Hematopoietic multipotent progenitor cell treated with erythropoietin and hydrocortisone succinate and interleukin-3 and kit ligand, for 17 days (in vitro differentiated cells): ENCODE data around the gene CR2.

Source experiments
- DNase-seq: peaks from one replicate; pipeline ENCODE4 v3.0.0-alpha.2; 2015; ENCODE audit warnings: low spot score

The CR2 gene

DNA sequence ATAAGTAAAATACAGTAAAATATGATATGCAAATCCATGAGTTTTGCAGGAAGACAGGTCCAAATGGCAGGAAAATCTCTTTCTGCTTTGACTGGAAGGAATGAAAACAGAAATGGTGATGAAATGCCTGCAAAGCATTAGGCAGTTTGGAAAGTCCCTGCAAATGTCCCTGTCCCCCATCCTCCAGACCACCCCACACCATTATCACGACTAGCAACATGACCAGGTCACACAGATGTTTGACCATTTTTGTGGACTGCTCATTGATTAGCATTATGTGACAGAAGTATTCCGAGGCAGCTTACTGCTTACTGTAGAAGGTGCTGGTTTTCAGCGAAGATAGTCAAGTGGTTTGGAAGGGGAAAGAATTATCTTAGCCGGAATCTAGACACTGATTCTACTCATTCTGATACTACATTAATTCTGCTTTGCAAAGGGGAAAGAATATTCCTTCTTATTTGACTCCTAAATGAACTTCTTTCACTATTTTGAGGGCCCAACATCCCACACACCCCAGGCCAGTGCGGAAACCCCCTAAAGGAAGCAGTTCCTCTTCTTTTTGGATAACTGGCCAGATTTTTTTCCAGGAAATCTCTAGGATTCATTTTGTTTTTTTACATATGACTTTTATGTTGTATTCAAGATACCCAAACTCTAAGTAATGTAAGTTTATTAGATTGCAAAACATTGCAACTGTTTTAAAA is 9.5 kb upstream of the CR2 start:
- DNase-seq: no peak

DNA sequence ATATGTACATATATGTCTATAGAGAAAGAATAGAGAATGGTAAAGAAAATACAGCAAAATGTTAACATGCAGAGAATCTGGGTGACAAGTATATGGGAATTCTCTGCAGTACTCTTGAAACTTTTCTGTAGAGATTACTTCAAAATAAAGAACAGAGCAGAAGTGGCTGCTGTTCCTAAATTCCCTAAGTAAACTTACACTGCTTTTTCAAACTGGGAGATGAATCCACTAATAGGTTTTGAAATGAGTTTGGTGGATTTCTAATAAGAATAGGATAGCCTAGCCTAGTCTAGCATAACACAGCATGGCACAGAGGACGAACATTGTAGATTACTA is 450 bp upstream of the CR2 start:
- no peak for DNase-seq

DNA sequence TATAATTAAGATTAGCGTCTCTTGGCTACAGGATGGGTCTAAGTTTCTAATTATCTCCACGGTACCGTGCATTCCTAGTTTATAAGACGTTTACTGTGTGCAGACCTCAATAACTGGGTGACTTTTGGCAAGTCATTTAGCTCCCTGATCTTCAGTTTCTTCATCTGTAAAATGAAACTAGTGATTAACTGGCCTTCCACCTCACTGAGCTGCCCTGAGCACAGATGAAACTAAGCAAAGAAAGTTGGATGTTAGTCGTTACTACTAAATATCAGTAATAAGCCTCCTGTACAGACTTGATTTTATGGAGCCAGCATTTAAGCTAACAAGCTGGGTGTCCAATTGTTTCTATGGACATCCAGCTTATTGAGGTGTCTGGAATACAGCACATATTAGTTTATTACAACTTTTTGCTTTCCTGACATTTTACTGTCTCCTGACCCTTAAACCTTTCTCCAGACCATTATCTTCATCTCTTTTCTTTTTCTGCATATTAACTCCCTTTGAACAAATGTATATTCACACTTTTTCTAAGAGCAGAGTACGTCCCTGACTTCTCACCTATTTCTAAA is 1.1 kb downstream of the CR2 start:
- DNase-seq: no peak

DNA sequence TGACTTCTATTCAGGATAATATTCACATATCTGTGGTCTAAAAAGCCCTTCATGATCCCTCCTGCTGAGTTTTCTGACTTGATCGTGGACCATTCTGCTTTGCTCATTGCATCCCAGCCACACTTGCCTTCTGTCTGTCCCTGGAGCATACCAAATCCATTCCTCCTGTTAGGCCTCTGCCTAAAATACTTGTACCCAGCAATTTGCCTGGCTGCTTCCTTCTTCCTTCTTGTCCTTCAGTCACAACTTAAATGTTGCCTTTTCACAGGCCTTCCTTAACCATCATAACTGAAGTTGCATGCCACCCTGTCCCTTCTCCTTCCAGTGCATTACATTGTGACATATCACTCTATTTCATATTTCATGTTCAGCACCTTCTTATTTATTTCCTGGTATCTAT is 4.3 kb downstream of the CR2 start:
- DNase-seq: no peak

DNA sequence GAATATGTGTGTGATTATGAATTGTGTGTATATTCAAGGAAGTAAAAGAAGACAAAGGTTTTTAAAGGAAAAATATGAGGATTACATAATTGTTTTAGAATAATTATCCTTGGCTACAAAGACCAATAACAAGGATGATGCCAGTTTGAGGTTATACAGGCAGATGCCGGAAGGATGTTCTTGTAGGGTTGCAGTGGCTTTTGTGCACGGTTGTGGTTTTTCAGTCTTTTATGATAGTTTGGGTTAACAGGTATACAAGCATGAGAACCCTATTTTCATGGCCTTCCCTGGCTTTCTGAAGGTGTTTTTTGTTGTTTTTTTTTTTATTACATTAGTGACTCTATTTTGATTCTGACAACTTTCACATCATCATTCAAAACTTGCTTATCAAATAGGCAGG is 4.9 kb downstream of the CR2 start:
- DNase-seq: no peak

DNA sequence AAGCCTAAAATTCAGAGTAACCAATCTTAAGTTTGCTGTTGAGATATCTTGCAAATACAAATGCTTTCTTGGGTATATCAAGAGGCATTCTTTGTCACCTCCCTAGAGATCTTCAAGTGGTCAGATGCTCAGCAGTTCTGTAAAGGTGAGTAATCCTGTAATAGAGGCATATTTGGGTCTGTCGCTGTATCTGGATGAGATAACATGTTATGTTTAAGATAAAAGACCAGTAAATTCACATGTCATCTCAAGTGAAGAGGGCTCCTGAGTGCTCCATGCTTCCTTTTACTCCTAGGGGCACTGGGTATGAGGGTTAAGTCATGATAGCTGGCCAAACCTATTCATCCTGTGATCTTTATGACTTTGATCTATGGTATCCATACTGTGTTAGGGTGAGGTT is 7.5 kb downstream of the CR2 start:
- no peak for DNase-seq

- no peak for DNase-seq
Observed at GRCh38 chr1:207462535-207462934, 8.4 kb downstream of the CR2 start.

DNA sequence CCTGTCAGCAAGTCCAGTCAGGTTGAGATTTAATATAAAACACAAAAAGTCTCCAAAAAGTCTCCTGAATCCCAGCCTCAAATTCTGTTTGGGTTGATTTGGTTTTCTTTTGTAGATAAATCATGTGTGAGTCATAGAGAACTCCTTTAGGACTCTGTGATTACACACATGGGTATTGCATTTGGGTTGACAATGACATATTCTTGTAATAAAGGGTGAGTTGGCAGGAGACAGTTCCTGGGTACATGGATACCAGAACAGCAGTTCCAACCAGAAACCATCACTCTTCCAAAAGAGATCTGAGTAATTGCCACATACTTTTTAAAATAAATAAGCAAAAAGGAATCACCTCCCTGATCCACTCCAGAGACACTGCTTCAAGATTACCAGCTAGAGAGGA is 8.9 kb downstream of the CR2 start:
- DNase-seq: no peak

GRCh38 chr1:207463571-207463970 is 9.4 kb downstream of the CR2 start:
- DNase-seq: no peak

DNA sequence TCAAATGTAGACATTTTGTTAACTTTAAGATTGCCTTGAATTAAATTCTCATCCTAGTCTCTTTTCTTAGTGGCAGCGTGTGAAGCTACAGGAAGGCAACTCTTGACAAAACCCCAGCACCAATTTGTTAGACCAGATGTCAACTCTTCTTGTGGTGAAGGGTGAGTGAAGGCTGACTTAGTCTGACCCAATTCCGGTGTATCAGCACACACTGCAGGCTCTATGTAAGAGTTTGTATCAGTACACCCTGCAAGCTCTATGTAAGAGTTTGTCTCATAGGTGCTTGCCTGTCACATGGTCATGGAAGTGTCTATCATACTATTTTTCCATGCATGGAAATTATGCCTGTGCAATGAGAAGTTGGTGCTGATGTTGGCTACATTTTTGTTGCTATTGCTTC is 16.8 kb downstream of the CR2 start:
- no peak for DNase-seq

- no peak for DNase-seq
Observed at GRCh38 chr1:207474210-207474609, 20.1 kb downstream of the CR2 start.

DNA sequence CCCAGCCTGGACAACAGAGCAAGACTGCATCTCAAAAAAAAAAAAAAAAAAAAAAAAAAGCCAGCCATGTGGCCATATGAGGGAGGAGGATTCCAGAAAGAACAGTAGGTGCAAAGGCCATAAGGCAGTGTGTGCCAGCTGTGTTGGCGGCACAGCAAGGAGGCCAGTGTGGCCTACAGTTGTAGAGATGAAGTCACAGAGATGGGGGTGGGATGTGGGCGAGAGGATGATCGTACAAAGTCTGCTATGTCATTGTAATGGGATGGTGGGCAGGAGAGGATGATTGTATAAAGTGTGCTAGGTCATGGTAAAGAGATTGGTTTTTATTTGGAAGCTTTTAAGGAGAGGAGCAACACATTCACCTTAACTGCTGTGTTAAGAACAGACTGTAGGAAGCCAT is 32.1 kb downstream of the CR2 start:
- no peak for DNase-seq

DNA sequence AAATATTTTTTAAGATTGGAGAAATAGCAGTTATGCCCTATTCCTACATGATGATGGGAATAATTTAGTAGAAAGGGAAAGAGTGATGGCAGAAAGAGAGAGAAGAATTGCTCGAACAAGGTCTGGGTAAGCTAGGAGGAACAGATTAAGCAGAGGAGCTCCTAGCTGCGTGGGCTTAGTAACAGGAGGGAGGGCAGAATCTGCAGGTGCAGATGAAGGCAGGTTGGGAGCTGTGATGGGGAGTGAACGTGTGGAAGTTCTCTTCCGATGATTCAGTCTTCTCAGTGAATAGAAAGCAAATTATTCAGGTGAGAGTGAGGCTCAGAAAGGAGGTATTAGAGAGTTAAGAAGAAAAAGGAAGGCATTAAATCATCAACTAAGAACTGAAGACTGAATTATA is 33.5 kb downstream of the CR2 start:
- no peak for DNase-seq

- DNase-seq: no peak
Observed at GRCh38 chr1:207493212-207493611, 39.1 kb downstream of the CR2 start.

DNA sequence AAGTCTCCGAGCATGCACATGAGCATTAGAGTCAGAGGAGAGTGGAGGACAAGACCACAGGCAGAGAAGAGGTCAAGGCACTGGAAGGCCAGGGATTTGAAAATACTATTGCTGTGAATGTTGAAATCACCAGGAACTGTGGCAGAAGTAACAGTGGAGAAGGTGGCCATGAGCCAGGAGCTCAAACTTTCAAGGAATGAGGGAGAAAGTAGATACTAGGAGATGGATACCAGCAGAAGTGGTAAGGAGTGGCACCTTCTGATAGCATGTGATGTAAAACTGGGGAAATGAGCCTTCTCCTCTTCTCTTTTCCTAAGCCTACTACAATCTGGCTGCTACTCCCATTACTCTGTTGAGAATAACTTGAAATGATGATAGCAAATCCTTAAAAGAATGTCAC is 40.0 kb downstream of the CR2 start:
- no peak for DNase-seq

DNA sequence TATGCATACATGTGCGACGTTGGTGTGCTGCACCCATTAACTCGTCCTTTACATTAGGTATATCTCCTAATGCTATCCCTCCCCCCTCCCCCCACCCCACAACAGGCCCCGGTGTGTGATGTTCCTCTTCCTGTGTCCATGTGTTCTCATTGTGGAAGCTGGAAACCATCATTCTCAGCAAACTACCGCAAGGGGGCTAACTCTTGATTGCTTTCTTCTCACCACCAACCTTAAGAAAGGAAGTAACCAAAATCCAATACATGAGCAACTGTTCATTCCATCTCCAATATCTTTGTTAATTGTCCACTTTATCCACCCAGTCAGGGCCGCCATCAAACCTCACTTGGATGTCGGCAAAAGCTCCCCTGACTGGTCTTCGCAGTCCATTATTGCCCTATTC is 41.2 kb downstream of the CR2 start:
- DNase-seq: peak; percentile 39

DNA sequence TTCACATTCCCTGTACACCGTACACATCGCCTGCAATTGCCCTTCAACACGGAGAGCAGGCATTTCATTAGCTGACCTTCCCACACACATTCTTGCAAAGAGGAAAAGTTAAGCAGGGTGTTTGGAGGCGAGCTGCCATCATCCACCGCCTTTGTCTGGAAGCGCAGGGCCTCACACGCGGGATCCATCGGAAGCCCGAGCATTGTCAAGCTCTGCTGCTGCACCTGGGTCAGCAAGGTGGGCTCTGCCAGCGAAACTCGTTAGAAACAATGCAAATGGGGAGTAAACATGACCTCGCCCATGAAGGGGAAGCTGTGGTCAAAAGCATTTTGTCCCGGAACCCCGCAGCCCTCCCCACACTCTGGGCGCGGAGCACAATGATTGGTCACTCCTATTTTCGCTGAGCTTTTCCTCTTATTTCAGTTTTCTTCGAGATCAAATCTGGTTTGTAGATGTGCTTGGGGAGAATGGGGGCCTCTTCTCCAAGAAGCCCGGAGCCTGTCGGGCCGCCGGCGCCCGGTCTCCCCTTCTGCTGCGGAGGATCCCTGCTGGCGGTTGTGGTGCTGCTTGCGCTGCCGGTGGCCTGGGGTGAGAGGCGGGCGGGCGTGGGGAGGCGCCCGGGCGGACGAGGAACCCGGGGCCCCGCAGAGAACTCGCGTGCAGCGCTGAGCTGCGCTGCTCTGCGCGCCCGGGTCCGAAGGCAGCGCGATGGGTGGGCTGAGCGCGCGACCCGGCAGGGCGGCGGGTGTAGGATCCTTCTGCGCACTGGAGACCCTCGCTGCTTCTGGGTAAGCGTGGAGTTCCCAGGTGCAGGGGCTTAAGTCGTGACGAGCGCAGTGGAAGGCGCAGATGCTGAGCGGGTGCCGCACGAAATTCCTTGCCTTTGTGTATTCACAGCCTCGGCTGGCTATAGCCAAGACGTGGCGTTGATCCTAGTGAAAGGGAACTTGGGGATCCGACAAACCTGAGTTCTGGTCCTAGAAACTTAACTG is 42.0 kb downstream of the CR2 start, which contains the start of gene CR1:
CR1 (plus strand) TSS at position 357 of the 992 bp plus-strand sequence; CDS start at position 468, 111 bp downstream.
- DNase-seq: peak; percentile 45

DNA sequence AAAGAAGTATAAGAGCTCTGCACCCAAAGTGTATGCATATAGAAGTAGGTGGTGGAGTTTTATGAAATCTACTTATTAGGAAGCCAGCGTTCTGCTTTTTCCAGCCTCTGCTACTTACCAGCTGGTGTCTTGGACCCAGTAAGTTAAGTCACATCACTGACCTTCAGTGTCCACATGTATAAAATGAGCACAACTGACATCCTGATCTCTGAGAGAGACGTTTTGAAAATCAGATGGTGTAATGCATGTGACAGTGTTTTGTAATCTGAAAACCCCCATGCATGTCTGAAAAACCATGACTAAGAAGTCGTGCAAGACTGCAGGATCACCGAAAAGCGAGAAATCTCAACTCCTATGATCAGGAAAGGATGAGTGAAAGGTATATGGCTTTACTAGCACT is 43.8 kb downstream of the CR2 start:
- DNase-seq: peak; percentile 44

GRCh38 chr1:207499573-207499972 is 45.4 kb downstream of the CR2 start:
- peak; percentile 88 for DNase-seq

GRCh38 chr1:207500306-207500705 is 46.2 kb downstream of the CR2 start:
- DNase-seq: peak; percentile 37

- DNase-seq: no peak
Observed at GRCh38 chr1:207501071-207501470, 46.9 kb downstream of the CR2 start.

DNA sequence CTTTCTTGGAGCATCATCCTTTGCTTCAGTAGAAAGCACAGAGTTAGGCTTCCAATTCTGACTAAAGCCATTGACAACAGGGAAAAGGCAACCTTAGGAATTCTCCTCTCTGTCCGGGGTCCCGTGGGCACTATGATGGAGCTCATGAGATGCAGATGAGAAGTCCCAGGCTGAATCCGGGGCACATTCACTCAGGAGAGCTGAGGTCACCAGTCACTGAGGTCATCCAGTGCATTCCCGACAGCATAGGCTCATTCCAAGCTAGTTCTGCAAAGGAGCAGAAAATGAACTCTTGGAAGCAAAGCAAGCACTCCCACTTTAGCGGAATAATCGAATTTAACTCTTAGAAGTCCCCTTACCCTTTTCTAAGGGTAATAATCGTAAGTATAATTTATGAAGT is 48.6 kb downstream of the CR2 start:
- no peak for DNase-seq

- DNase-seq: peak; percentile 52
Observed at GRCh38 chr1:207503950-207504349, 49.8 kb downstream of the CR2 start.
